ENCODE data around the gene UAP1. TPM values are rescaled to one million over a fixed set of nuclear protein-coding genes. Genes with fewer than 3 reads are reported as not detected.

The UAP1 gene
- total and polyA plus RNA-seq, 2 donors (not counting 3 experiments of a cell fraction or from before 2014, with no cell fraction given) = 30.6 to 89.8 TPM

DNA sequence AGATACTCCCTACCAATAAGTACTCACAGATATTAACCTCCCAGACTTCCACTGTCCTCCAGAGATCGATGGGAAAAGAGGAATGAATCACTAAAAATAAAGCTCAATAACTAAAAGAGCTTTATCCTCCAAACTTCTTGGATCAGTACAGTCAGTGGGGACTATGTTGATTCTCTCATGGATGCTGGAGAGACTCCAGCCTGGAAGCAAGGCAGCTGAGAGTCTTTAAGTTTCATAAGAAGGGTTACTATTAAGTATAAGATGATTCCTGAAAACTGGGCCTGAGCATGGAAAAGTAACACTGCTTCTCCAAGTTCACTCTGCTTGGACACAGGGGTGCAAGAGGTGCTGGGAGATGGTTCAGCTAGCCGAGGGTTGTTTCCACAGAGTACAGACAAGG is 64.6 kb downstream of the UAP1 start:
- Histone ChIP-seq H3K4me3 (replicated peaks in 1 of 3; ENCODE audit: insufficient read depth in 1 of 3, low read depth in 1 of 3, low read length in 3 of 3) (no peak overlapping the region), H3K27me3 (ENCODE audit: control insufficient read depth in 2 of 2, insufficient read depth in 2 of 2, low read length in 2 of 2) (no peaks in the 10 kb centered on the region), H3K4me2 (ENCODE audit: insufficient read depth, low read length) (no peak overlapping the region), H4K20me1 (replicated peaks; ENCODE audit: control insufficient read depth, extremely low read depth, insufficient read depth, low read length) (no peaks in the 10 kb centered on the region), H3K27ac (ENCODE audit: insufficient read depth, low read depth, low read length) (no peak overlapping the region), H3K9ac (replicated peaks; ENCODE audit: extremely low read depth, insufficient read depth, low read length) (no peak overlapping the region), H3K4me1 (ENCODE audit: control insufficient read depth, extremely low read depth, insufficient read depth, low read length) (peaks cover 22% of the 10 kb centered on the region), H2AFZ (ENCODE audit: low read depth, low read length) (peak overlapping the region; percentile 78), H3K36me3 (ENCODE audit: control insufficient read depth in 2 of 2, extremely low read depth in 1 of 2, insufficient read depth in 2 of 2, low read length in 2 of 2) (no peaks in the 10 kb centered on the region), H3K9me1 (replicated peaks; ENCODE audit: control insufficient read depth, extremely low read depth, insufficient read depth, low read length) (no peaks in the 10 kb centered on the region), H3K79me2 (ENCODE audit: control insufficient read depth, insufficient read depth, low read length) (no peaks in the 10 kb centered on the region), H3K9me3 (replicated peaks; ENCODE audit: control insufficient read depth, insufficient read depth, low read length) (no peaks in the 10 kb centered on the region)
- CTCF ChIA-PET = interaction anchor here (0.7 to 1.9 kb wide), 3 partner anchors 8 to 174 kb away, joined by 5 to 14 read pairs (median 5); no protein-coding TSS in a partner anchor
- intact Hi-C loops (cut with micrococcal nuclease) = loop anchor here (5.0 kb wide), 1 partner anchor 274 kb away; no protein-coding TSS in a partner anchor
- no TSS peak for BruUV-seq (replicated peaks)
- DNase-seq (ENCODE audit: low read depth, low spot score) (no peak), FAIRE-seq (no peak)
- dilution Hi-C loops (cut with MboI; ENCODE audit: extremely low pct_ligation_motif_present, low sequenced_read_pairs) = no loop called here
- TF ChIP-seq CTCF (IDR thresholded peaks at IDR 0.05; ENCODE audit: extremely low read depth in 1 of 2, insufficient read depth in 1 of 2, low read depth in 1 of 2, low read length in 2 of 2) (no peak), POLR2A (IDR thresholded peaks at IDR 0.05; ENCODE audit: low read depth, low read length) (no peak), MYC (IDR thresholded peaks at IDR 0.05; ENCODE audit: low read depth, low read length) (no peak), JUN (IDR thresholded peaks at IDR 0.05; ENCODE audit: borderline replicate concordance, insufficient read depth, insufficient read length, low read depth) (no peak), POLR2AphosphoS5 (IDR thresholded peaks at IDR 0.05; ENCODE audit: insufficient read depth, low read depth, low read length) (no peak), GATA2 (IDR thresholded peaks at IDR 0.05; ENCODE audit: insufficient read depth, insufficient read length, low read depth, low read length) (no peak), EZH2 (IDR thresholded peaks at IDR 0.05; ENCODE audit: borderline replicate concordance, low read depth, low read length, severe bottlenecking) (no peak), MAX (IDR thresholded peaks at IDR 0.05; ENCODE audit: insufficient read depth, insufficient read length) (no peak), FOS (IDR thresholded peaks at IDR 0.05; ENCODE audit: borderline replicate concordance, insufficient read depth, low read length) (no peak)
- POLR2A ChIA-PET = no interaction called here
